HCT116 (cell line): ENCODE measurements around the gene FLT4. TPM values are rescaled to one million over a fixed set of nuclear protein-coding genes. Genes with fewer than 3 reads are reported as not detected.

ENCODE experiments used
- ATAC-seq: fragments of 200-7000 bp; cut with Tn5 transposase; 2 replicates; pipeline ENCODE4 v1.9.1; 2020; ENCODE audit warnings: mild to moderate bottlenecking, moderate library complexity
- BruUV-seq: library from RNA; stranded (reverse); fragments of 400-500 nt; replicated peaks from 2 replicates; lab custom pipeline; 2021; lab: Mats Ljungman, UMichigan
- CTCF ChIA-PET: fragments of 300-600 bp; sonication (Branson Sonifier 250); formaldehyde crosslinking; loops from one replicate; lab custom pipeline; 2021; ENCODE audit warnings: antibody characterized with exemption; lab: Charles Lee
- POLR2A ChIA-PET: fragments of 300-600, 350-600 bp; sonication (Branson Sonifier 250); formaldehyde crosslinking; loops from one replicate; lab custom pipeline; 2021; ENCODE audit warnings: antibody characterized with exemption; lab: Charles Lee
- RAD21 ChIA-PET, 2 experiments: fragments of 300-600 bp; sonication (Branson Sonifier 250); formaldehyde crosslinking; loops; one replicate each; lab custom pipeline; 2023; ENCODE audit warnings: low total read pairs in 2 of 2; ENCODE audit not compliant: uncharacterized antibody in 2 of 2, unreplicated experiment in 2 of 2, low non-redundant PET in 1 of 2; lab: Charles Lee
- DNase-seq: peaks from one replicate; pipeline ENCODE4 v3.0.0-alpha.2; 2010; ENCODE audit warnings: low read depth, low spot score
- H2AFZ ChIP-seq: fragments of 200-600 bp; shearing (Covaris generic), sonication (generic); 2 replicates; pipeline ENCODE4 v1.6.1; 2017; ENCODE audit warnings: low read depth, mixed run types, mixed read lengths, antibody characterized with exemption, low read length; ENCODE audit not compliant: poor library complexity, severe bottlenecking
- H3K27ac ChIP-seq: 2 replicates; pipeline ENCODE4 v1.5.1; 2012; ENCODE audit warnings: low read depth, low read length
- H3K27me3 ChIP-seq: fragments of 200-600 bp; sonication (generic); 2 replicates; pipeline ENCODE4 v1.6.1; 2016; ENCODE audit warnings: mixed run types, low read length, mixed read lengths; ENCODE audit not compliant: insufficient read depth
- H3K36me3 ChIP-seq, 2 experiments: fragments of 200-500 bp in 1 of 2; fragments of 200-600 bp in 1 of 2; sonication (Bioruptor generic) in 1 of 2; sonication (generic) in 1 of 2; 2 replicates each; pipeline versions ENCODE4 v1.5.1 to v1.6.1; 2014 to 2016; ENCODE audit warnings: low read length in 2 of 2, inconsistent platforms in 1 of 2, mixed read lengths in 1 of 2, mixed run types in 1 of 2; ENCODE audit not compliant: insufficient read depth in 2 of 2, control insufficient read depth in 1 of 2
- H3K4me1 ChIP-seq, 2 experiments: fragments of 200-600 bp in 1 of 2; sonication (generic) in 1 of 2; 2 replicates each; pipeline versions ENCODE4 v1.5.1 to v1.6.1; 2012 to 2017; ENCODE audit warnings: low read length in 2 of 2, inconsistent platforms in 1 of 2, mild to moderate bottlenecking in 1 of 2, mixed read lengths in 1 of 2, mixed run types in 1 of 2, moderate library complexity in 1 of 2; ENCODE audit not compliant: insufficient read depth in 2 of 2, control insufficient read depth in 1 of 2
- H3K4me2 ChIP-seq: fragments of 200-600 bp; sonication (generic); 2 replicates; pipeline ENCODE4 v1.6.1; 2017; ENCODE audit warnings: mixed run types, low read length, mixed read lengths
- H3K4me3 ChIP-seq, 2 experiments: fragments of 200-600 bp in 1 of 2; sonication (generic) in 1 of 2; replicated peaks in 1 of 2; 2 replicates each; pipeline ENCODE4 v1.5.1; 2011 to 2016; ENCODE audit warnings: low read length in 2 of 2, control low read depth in 1 of 2, low read depth in 1 of 2, mild to moderate bottlenecking in 1 of 2, mixed read lengths in 1 of 2, mixed run types in 1 of 2
- H3K79me2 ChIP-seq: fragments of 200-600 bp; sonication (generic); 2 replicates; pipeline ENCODE4 v1.6.1; 2017; ENCODE audit warnings: mild to moderate bottlenecking, mixed run types, low read length, moderate library complexity, mixed read lengths; ENCODE audit not compliant: insufficient read depth
- H3K9ac ChIP-seq: fragments of 200-600 bp; sonication (generic); 2 replicates; pipeline ENCODE4 v1.6.1; 2016; ENCODE audit warnings: low read length, mixed read lengths
- H3K9me2 ChIP-seq: fragments of 200-600 bp; sonication (generic), shearing (Covaris generic); 2 replicates; pipeline ENCODE4 v1.6.1; 2017; ENCODE audit warnings: mixed run types, mild to moderate bottlenecking, moderate library complexity; ENCODE audit not compliant: insufficient read depth
- H3K9me3 ChIP-seq, 2 experiments: fragments of 200-500 bp in 1 of 2; fragments of 200-600 bp in 1 of 2; sonication (Bioruptor generic) in 1 of 2; sonication (generic) in 1 of 2; 2 replicates each; pipeline ENCODE4 v1.6.1; 2014 to 2017; ENCODE audit warnings: low read length in 2 of 2, mixed read lengths in 2 of 2, inconsistent platforms in 1 of 2, low read depth in 1 of 2, mild to moderate bottlenecking in 1 of 2, mixed run types in 1 of 2, moderate library complexity in 1 of 2; ENCODE audit not compliant: control insufficient read depth in 1 of 2, insufficient read depth in 1 of 2
- H4K20me1 ChIP-seq: fragments of 200-600 bp; sonication (generic), shearing (Covaris generic); 2 replicates; pipeline ENCODE4 v1.6.1; 2017; ENCODE audit warnings: mixed run types, mild to moderate bottlenecking, moderate library complexity; ENCODE audit not compliant: insufficient read depth
- ATF3 ChIP-seq: IDR thresholded peaks from 2 replicates; pipeline ENCODE4 v1.6.1; 2012
- CEBPB ChIP-seq: IDR thresholded peaks from 2 replicates; pipeline ENCODE4 v1.6.1; 2012; ENCODE audit warnings: low read depth
- CTCF ChIP-seq, 3 experiments: fragments of 200-600 bp in 1 of 3; sonication (generic) in 1 of 3; IDR thresholded peaks in 2 of 3; conservative IDR thresholded peaks in 1 of 3; 2 replicates each; pipeline ENCODE4 v1.5.1; 2012 to 2017; ENCODE audit warnings: low read depth in 2 of 3, low read length in 2 of 3, antibody characterized with exemption in 1 of 3, borderline replicate concordance in 1 of 3, control low read depth in 1 of 3, mild to moderate bottlenecking in 1 of 3, mixed read lengths in 1 of 3, mixed run types in 1 of 3, moderate library complexity in 1 of 3; ENCODE audit not compliant: insufficient read depth in 1 of 3
- EGR1 ChIP-seq: IDR thresholded peaks from 2 replicates; pipeline ENCODE4 v1.6.1; 2012; ENCODE audit warnings: low read depth
- ELF1 ChIP-seq: IDR thresholded peaks from 2 replicates; pipeline ENCODE4 v1.6.1; 2012; ENCODE audit warnings: low read depth, borderline replicate concordance
- FOSL1 ChIP-seq: IDR thresholded peaks from 2 replicates; pipeline ENCODE4 v1.6.1; 2012; ENCODE audit warnings: low read depth
- JUND ChIP-seq: IDR thresholded peaks from 2 replicates; pipeline ENCODE4 v1.6.1; 2012
- POLR2A ChIP-seq: IDR thresholded peaks from 2 replicates; pipeline ENCODE4 v1.7.0; 2011; ENCODE audit warnings: borderline replicate concordance; ENCODE audit not compliant: insufficient read depth, insufficient read length; ENCODE audit errors: extremely low read depth
- POLR2AphosphoS5 ChIP-seq: IDR thresholded peaks from 2 replicates; pipeline ENCODE4 v1.6.1; 2011; ENCODE audit warnings: mild to moderate bottlenecking, low read depth, low read length, moderate library complexity
- RAD21 ChIP-seq: IDR thresholded peaks from 2 replicates; pipeline ENCODE4 v1.6.1; 2012; ENCODE audit warnings: low read depth, mild to moderate bottlenecking
- REST ChIP-seq: IDR thresholded peaks from 2 replicates; pipeline ENCODE4 v1.6.1; 2012; ENCODE audit warnings: low read depth
- SRF ChIP-seq: IDR thresholded peaks from 2 replicates; pipeline ENCODE4 v1.6.1; 2012; ENCODE audit warnings: low read depth
- TCF7L2 ChIP-seq: IDR thresholded peaks from 2 replicates; pipeline ENCODE4 v1.7.0; 2011; ENCODE audit warnings: borderline replicate concordance, inconsistent platforms; ENCODE audit not compliant: insufficient read depth, insufficient read length; ENCODE audit errors: extremely low read depth
- YY1 ChIP-seq: IDR thresholded peaks from 2 replicates; pipeline ENCODE4 v1.6.1; 2011; ENCODE audit warnings: low read length, low read depth, moderate library complexity, mild to moderate bottlenecking; ENCODE audit not compliant: insufficient replicate concordance; ENCODE audit errors: extremely low read depth
- ZBTB33 ChIP-seq: IDR thresholded peaks from 2 replicates; pipeline ENCODE4 v1.6.1; 2011; ENCODE audit warnings: mild to moderate bottlenecking, low read length, moderate library complexity; ENCODE audit not compliant: insufficient replicate concordance; ENCODE audit errors: extremely low read depth
- ZFX ChIP-seq: fragments of 450-650 bp; IDR thresholded peaks from 2 replicates; pipeline ENCODE4 v1.6.1; 2017
- ZNF274 ChIP-seq: fragments of 200-500 bp; sonication (Bioruptor generic); IDR thresholded peaks from 2 replicates; pipeline ENCODE4 v1.6.1; 2014; ENCODE audit warnings: mild to moderate bottlenecking, low read depth, low read length, inconsistent platforms
- intact Hi-C: fragments of 100-400 bp; cut with micrococcal nuclease; formaldehyde crosslinking; loops from 2 replicates; pipeline ENCODE4 v1.10.0; 2022
- total RNA-seq: library from RNA; stranded (reverse); gene quantifications from one replicate; pipeline ENCODE4 v1.2.1, GENCODE V29; 2021; ENCODE audit not compliant: unreplicated experiment

Gene FLT4
- total RNA-seq, 1 experiment from 2014 or later = 0.17 TPM

- Histone ChIP-seq H3K27ac (no peak overlapping the region), H3K9ac (no peak overlapping the region), H3K4me3 (no peak overlapping the region), H3K4me2 (no peak overlapping the region), H3K79me2 (no peaks in the 10 kb centered on the region), H3K9me2 (no peaks in the 10 kb centered on the region), H3K27me3 (no peaks in the 10 kb centered on the region), H2AFZ (no peak overlapping the region), H3K9me3 (no peaks in the 10 kb centered on the region), H3K36me3 (no peaks in the 10 kb centered on the region), H3K4me1 (no peaks in the 10 kb centered on the region), H4K20me1 (no peaks in the 10 kb centered on the region)
- ATAC-seq = no peak
- ChIA-PET POLR2A (no interaction called here), CTCF (no interaction called here), RAD21 (no interaction called here)
- intact Hi-C loops = no loop called here
- DNase-seq = no peak
- BruUV-seq = no TSS peak
- no peak for TF ChIP-seq ELF1
- TF ChIP-seq ATF3 = no peak
- TF ChIP-seq FOSL1 = no peak
- TF ChIP-seq EGR1 = no peak
- no peak for TF ChIP-seq ZNF274
- no peak for TF ChIP-seq ZBTB33
- no peak for TF ChIP-seq TCF7L2
- no peak for TF ChIP-seq JUND
- no peak for TF ChIP-seq RAD21
- no peak for TF ChIP-seq YY1
- no peak for TF ChIP-seq POLR2AphosphoS5
- TF ChIP-seq CEBPB = no peak
- no peak for TF ChIP-seq ZFX
- TF ChIP-seq CTCF (IDR thresholded peaks at IDR 0.05 in 2 of 3, conservative IDR thresholded peaks at IDR 0.05 in 1 of 3; ENCODE audit: borderline replicate concordance in 1 of 3, insufficient read depth in 1 of 3, low read depth in 2 of 3, low read length in 2 of 3) = no peak
- no peak for TF ChIP-seq REST
- TF ChIP-seq POLR2A = no peak
- TF ChIP-seq SRF = no peak
Observed at GRCh38 chr5:180590543-180591310, 58.7 kb downstream of the FLT4 start.
